ENCODE results near the gene GUCY2C. TPM values are rescaled to one million over a fixed set of nuclear protein-coding genes. Genes with fewer than 3 reads are reported as not detected.

Gene GUCY2C
- polyA plus RNA-seq, 3 donors, result 0.04 to 0.14 (median 0.10) TPM

- no peak overlapping the region for H3K27ac Mint-ChIP-seq
- Histone ChIP-seq H3K79me2 (ENCODE audit: insufficient read depth, low read length) (no peaks in the 10 kb centered on the region), H3K9me3 (replicated peaks in 1 of 2; ENCODE audit: control insufficient read depth in 1 of 2, insufficient read depth in 1 of 2, low read length in 2 of 2) (no peaks in the 10 kb centered on the region), H4K20me1 (ENCODE audit: insufficient read depth, low read length) (no peaks in the 10 kb centered on the region), H3K27me3 (ENCODE audit: control insufficient read depth in 2 of 2, insufficient read depth in 2 of 2, low read length in 2 of 2) (no peaks in the 10 kb centered on the region), H3K27ac (ENCODE audit: low read depth in 1 of 2, low read length in 2 of 2) (no peak overlapping the region), H3K4me3 (replicated peaks in 1 of 3; ENCODE audit: low read depth in 2 of 3, low read length in 3 of 3) (no peak overlapping the region), H3K36me3 (replicated peaks in 1 of 2; ENCODE audit: control insufficient read depth in 1 of 2, insufficient read depth in 2 of 2, low read length in 2 of 2) (no peaks in the 10 kb centered on the region), H3K9ac (ENCODE audit: insufficient read depth, low read length, poor library complexity, severe bottlenecking) (no peak overlapping the region), H3K4me1 (ENCODE audit: control insufficient read depth in 1 of 2, insufficient read depth in 2 of 2, low read length in 2 of 2) (no peaks in the 10 kb centered on the region), H2AFZ (ENCODE audit: insufficient read depth, low read depth, low read length, poor library complexity, severe bottlenecking) (no peak overlapping the region), H3K4me2 (replicated peaks; ENCODE audit: extremely low read depth, low read length, poor library complexity, severe bottlenecking) (no peak overlapping the region)
- H3K36me3 Mint-ChIP-seq, result no peaks in the 10 kb centered on the region
- TF ChIP-seq CTCF (IDR thresholded peaks at IDR 0.05), result no peak
- H3K27me3 Mint-ChIP-seq (ENCODE audit: low read depth in 3 of 3), result peaks cover 11 to 22% (median 16%) of the 10 kb centered on the region in 3 donors
- no peak for DNase-seq
- H3K4me3 Mint-ChIP-seq, result no peak overlapping the region
- WGBS (ENCODE audit: insufficient coverage), result 47% methylated on average over 2 of the region's 6 CpGs
- intact Hi-C loops (cut with micrococcal nuclease), result loop anchor here in 1 of 2 donors (5.0 kb wide), 1 partner anchor 82 kb away; no protein-coding TSS in a partner anchor
- H3K4me1 Mint-ChIP-seq, result peaks cover 3% of the 10 kb centered on the region
- peaks cover 0 to 6% (median 0%) of the 10 kb centered on the region in 7 donors for H3K9me3 Mint-ChIP-seq
Measured at GRCh38 chr12:14714437-14714836, 18.0 kb upstream of the GUCY2C start.

- Mint-ChIP-seq H3K27me3 (ENCODE audit: low read depth in 3 of 3) (peaks cover 21 to 35% (median 22%) of the 10 kb centered on the region in 3 donors), H3K9me3 (peaks cover 0 to 6% (median 0%) of the 10 kb centered on the region in 7 donors), H3K4me1 (peaks cover 5% of the 10 kb centered on the region), H3K27ac (no peak overlapping the region), H3K4me3 (no peak overlapping the region), H3K36me3 (no peaks in the 10 kb centered on the region)
- Histone ChIP-seq H3K9ac (ENCODE audit: insufficient read depth, low read length, poor library complexity, severe bottlenecking) (no peak overlapping the region), H3K27ac (ENCODE audit: low read depth in 1 of 2, low read length in 2 of 2) (no peak overlapping the region), H4K20me1 (ENCODE audit: insufficient read depth, low read length) (no peaks in the 10 kb centered on the region), H2AFZ (ENCODE audit: insufficient read depth, low read depth, low read length, poor library complexity, severe bottlenecking) (no peak overlapping the region), H3K27me3 (ENCODE audit: control insufficient read depth in 2 of 2, insufficient read depth in 2 of 2, low read length in 2 of 2) (no peaks in the 10 kb centered on the region), H3K4me2 (replicated peaks; ENCODE audit: extremely low read depth, low read length, poor library complexity, severe bottlenecking) (no peak overlapping the region), H3K4me3 (replicated peaks in 1 of 3; ENCODE audit: low read depth in 2 of 3, low read length in 3 of 3) (no peak overlapping the region), H3K36me3 (replicated peaks in 1 of 2; ENCODE audit: control insufficient read depth in 1 of 2, insufficient read depth in 2 of 2, low read length in 2 of 2) (no peaks in the 10 kb centered on the region), H3K9me3 (replicated peaks in 1 of 2; ENCODE audit: control insufficient read depth in 1 of 2, insufficient read depth in 1 of 2, low read length in 2 of 2) (no peaks in the 10 kb centered on the region), H3K4me1 (ENCODE audit: control insufficient read depth in 1 of 2, insufficient read depth in 2 of 2, low read length in 2 of 2) (no peaks in the 10 kb centered on the region), H3K79me2 (ENCODE audit: insufficient read depth, low read length) (no peaks in the 10 kb centered on the region)
- 100% methylated on average over 1 of the region's 4 CpGs for WGBS (ENCODE audit: insufficient coverage)
- TF ChIP-seq CTCF (IDR thresholded peaks at IDR 0.05), result no peak
- DNase-seq, result no peak
- intact Hi-C loops (cut with micrococcal nuclease), result loop anchor here in 1 of 2 donors (5.0 kb wide), 1 partner anchor 78 kb away; no protein-coding TSS in a partner anchor
Measured at GRCh38 chr12:14710632-14711320, 14.4 kb upstream of the GUCY2C start.
